AG04450 (cell line): ENCODE results near the gene USP33. TPM values are rescaled to one million over a fixed set of nuclear protein-coding genes. Genes with fewer than 3 reads are reported as not detected.

ENCODE experiments used
- CTCF ChIA-PET: fragments of 300-600, 350-600 bp; formaldehyde crosslinking; extraction: SDS; loops from one replicate; lab custom pipeline; 2022; ENCODE audit warnings: antibody characterized with exemption, inconsistent platforms; lab: Charles Lee
- POLR2A ChIA-PET: fragments of 350-600 bp; formaldehyde crosslinking; extraction: SDS; loops from one replicate; lab custom pipeline; 2021; ENCODE audit warnings: antibody characterized with exemption, inconsistent platforms; lab: Yijun Ruan, JAX
- DNase-seq: peaks from one replicate; pipeline ENCODE4 v3.0.0-alpha.2; 2011; ENCODE audit warnings: low read depth, low spot score
- H3K27ac ChIP-seq: one replicate; pipeline ENCODE4 v1.5.1; 2012; ENCODE audit warnings: low read depth, low read length, control low read depth
- H3K27me3 ChIP-seq: one replicate; pipeline ENCODE4 v1.6.0; 2012; ENCODE audit warnings: low read length; ENCODE audit not compliant: control insufficient read depth, insufficient read depth
- H3K4me3 ChIP-seq: 2 replicates; pipeline ENCODE4 v1.5.1; 2011; ENCODE audit warnings: mild to moderate bottlenecking, low read depth, low read length, control low read depth
- H3K9me3 ChIP-seq: 2 replicates; pipeline ENCODE4 v1.5.1; 2012; ENCODE audit warnings: low read length; ENCODE audit not compliant: control insufficient read depth, insufficient read depth
- polyA plus RNA-seq: library from polyadenylated mRNA; depleted of rRNA; stranded (reverse); fragments of >200 nt; gene quantifications from 2 replicates; pipeline ENCODE4 v1.2.3, GENCODE V29; 2011
- TF ChIP-seq, protein P1 (sequence below): IDR thresholded peaks from 2 replicates; pipeline ENCODE4 v1.5.1; 2011; ENCODE audit warnings: low read depth, low read length, control low read depth, inconsistent platforms

Gene USP33
- polyA plus RNA-seq, 1 experiment: 86.0 TPM

DNA sequence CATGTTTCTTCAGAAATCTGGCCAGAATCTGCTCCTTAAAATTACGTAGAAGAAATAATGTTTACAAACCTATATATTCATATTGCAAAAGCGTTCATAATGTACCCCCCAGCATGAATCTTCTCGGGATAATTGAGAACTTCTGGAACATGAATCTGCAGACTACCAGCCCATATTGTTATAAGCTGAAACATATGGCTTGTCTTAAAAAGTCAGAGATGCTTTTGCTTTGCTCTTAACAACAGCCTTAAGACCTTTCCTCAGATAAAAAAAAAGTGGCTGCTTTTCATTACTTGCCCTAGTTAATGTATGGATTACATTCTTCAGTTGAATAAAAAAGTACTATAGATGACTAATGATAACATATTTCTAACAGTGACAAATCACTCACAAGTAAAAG is 62.2 kb downstream of the USP33 start:
- TF ChIP-seq, protein P1, sequence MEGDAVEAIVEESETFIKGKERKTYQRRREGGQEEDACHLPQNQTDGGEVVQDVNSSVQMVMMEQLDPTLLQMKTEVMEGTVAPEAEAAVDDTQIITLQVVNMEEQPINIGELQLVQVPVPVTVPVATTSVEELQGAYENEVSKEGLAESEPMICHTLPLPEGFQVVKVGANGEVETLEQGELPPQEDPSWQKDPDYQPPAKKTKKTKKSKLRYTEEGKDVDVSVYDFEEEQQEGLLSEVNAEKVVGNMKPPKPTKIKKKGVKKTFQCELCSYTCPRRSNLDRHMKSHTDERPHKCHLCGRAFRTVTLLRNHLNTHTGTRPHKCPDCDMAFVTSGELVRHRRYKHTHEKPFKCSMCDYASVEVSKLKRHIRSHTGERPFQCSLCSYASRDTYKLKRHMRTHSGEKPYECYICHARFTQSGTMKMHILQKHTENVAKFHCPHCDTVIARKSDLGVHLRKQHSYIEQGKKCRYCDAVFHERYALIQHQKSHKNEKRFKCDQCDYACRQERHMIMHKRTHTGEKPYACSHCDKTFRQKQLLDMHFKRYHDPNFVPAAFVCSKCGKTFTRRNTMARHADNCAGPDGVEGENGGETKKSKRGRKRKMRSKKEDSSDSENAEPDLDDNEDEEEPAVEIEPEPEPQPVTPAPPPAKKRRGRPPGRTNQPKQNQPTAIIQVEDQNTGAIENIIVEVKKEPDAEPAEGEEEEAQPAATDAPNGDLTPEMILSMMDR: no peak
- no peak overlapping the region for H3K4me3 ChIP-seq
- DNase-seq: no peak
- no peak overlapping the region for H3K27ac ChIP-seq
- H3K27me3 ChIP-seq: no peaks in the 10 kb centered on the region
- ChIA-PET CTCF (interaction anchor here (0.7 to 0.9 kb wide), 2 partner anchors 135 to 260 kb away, joined by 3 to 4 read pairs; no protein-coding TSS in a partner anchor), POLR2A (no interaction called here)
- no peaks in the 10 kb centered on the region for H3K9me3 ChIP-seq

DNA sequence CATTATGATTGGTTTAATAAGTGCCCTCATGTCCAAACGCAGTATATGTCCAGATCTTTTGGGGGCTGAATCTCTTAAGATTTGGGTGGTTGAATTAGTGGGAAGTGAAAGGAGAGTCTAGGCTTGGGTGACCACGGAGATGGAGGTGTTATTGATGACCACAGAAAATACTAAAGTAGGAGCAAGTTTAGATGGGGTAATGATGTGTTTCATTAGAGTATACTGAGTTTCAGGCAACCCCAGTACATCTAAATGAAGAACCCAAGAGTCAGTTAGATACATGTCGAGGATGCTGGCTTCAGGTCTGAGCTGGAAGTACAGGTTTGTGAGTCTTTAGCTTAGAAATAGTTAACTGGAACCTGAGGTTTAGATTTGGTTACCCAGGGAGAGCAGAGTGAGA is 70.7 kb downstream of the USP33 start:
- H3K9me3 ChIP-seq: no peaks in the 10 kb centered on the region; the same call in 1 of the 2 replicates
- ChIA-PET CTCF (interaction anchor here (0.5 kb wide), 1 partner anchor 43 kb away, joined by 3 read pairs; no protein-coding TSS in a partner anchor), POLR2A (no interaction called here)
- no peak overlapping the region for H3K27ac ChIP-seq
- TF ChIP-seq, protein P1: no peak
- no peak overlapping the region for H3K4me3 ChIP-seq
- no peak for DNase-seq
- H3K27me3 ChIP-seq: no peaks in the 10 kb centered on the region

DNA sequence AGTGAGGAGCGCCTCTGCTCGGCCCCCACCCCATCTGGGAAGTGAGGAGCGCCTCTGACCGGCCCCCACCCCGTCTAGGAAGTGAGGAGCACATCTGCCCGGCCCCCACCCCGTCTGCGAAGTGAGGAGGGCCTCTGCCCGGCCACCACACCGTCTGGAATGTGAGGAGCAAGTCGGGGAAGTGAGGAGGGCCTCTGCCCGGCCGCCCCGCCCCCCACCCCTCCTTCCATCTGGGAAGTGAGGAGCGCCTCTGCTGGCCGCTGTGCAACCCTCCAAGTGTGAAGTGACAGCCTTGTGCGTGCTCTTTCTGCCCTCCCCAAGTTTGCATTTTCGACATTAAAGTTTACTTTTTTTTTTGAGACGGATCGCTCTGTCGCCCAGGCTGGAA is 72.1 kb downstream of the USP33 start:
- Histone ChIP-seq H3K27me3 (no peaks in the 10 kb centered on the region), H3K27ac (no peak overlapping the region), H3K9me3 (no peaks in the 10 kb centered on the region; the same call in 1 of the 2 replicates), H3K4me3 (no peak overlapping the region)
- CTCF ChIA-PET: interaction anchor here (0.6 kb wide), 1 partner anchor 279 kb away, joined by 4 read pairs; no protein-coding TSS in a partner anchor
- DNase-seq: no peak
- TF ChIP-seq, protein P1: peak; percentile 11; the same call in 1 of the 2 replicates
- POLR2A ChIA-PET: interaction anchor here (0.6 kb wide), 1 partner anchor 536 kb away, joined by 3 read pairs; no protein-coding TSS in a partner anchor

DNA sequence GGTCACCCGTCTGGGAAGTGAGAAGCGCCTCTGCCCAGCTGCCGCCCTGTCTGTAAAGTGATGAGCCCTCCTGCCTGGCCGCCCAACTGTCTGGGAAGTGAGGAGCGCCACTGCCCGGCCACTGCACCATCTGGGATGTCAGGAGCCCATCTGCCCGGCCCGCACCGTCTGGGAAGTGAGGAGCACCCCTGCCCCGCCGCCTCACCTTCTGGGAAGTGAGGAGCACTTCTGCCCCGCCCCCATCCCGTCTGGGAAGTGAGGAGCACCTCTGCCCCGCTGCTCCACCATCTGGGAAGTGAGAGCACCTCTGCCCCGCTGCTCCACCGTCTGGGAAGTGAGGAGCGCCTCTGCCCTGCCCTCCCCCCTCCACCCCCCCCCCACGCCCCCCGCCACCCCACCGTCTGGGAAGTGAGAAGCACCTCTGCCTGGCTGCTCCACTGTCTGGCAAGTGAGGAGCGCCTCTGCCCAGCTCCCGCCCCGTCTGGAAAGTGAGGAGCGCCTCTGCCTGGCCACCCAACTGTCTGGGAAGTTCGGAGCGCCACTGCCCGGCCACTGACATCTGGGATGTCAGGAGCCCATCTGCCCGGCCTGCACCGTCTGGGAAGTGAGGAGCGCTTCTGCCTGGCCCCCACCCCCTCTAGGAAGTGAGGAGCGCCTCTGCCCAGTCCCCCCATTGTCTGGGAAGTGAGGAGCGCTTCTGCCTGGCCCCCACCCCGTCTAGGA is 72.7 kb downstream of the USP33 start:
- H3K27ac ChIP-seq: no peak overlapping the region
- ChIA-PET POLR2A (no interaction called here), CTCF (no interaction called here)
- no peaks in the 10 kb centered on the region; the same call in 1 of the 2 replicates for H3K9me3 ChIP-seq
- TF ChIP-seq, protein P1: no peak
- DNase-seq: no peak
- H3K27me3 ChIP-seq: no peaks in the 10 kb centered on the region
- no peak overlapping the region for H3K4me3 ChIP-seq
